DOHH2 (cell line): Measurements from ENCODE around the gene ZNF800.

Experiments
- CTCF ChIP-seq: fragments of 200-600 bp; sonication (generic); IDR thresholded peaks from one replicate; pipeline ENCODE4 v1.5.1; 2014; ENCODE audit warnings: antibody characterized with exemption, mild to moderate bottlenecking, low read depth, low read length; ENCODE audit not compliant: poor library complexity, severe bottlenecking
- EZH2phosphoT487 ChIP-seq: fragments of 200-600 bp; sonication (generic); IDR thresholded peaks from 2 replicates; pipeline ENCODE4 v1.6.1; 2017; ENCODE audit warnings: borderline replicate concordance, mild to moderate bottlenecking, antibody characterized with exemption, low read length, moderate library complexity, mixed read lengths

- no peak for TF ChIP-seq EZH2phosphoT487
- TF ChIP-seq CTCF, result no peak
Measured at GRCh38 chr7:127437837-127438236, 45.3 kb upstream of the ZNF800 start.
